HCT116 (cell line): ENCODE data around the gene PRSS36. TPM values are rescaled to one million over a fixed set of nuclear protein-coding genes. Genes with fewer than 3 reads are reported as not detected.

Source experiments
- ATAC-seq: fragments of 200-7000 bp; cut with Tn5 transposase; 2 replicates; pipeline ENCODE4 v1.9.1; 2020; ENCODE audit warnings: mild to moderate bottlenecking, moderate library complexity
- BruUV-seq: library from RNA; stranded (reverse); fragments of 400-500 nt; replicated peaks from 2 replicates; lab custom pipeline; 2021; lab: Mats Ljungman, UMichigan
- CTCF ChIA-PET: fragments of 300-600 bp; sonication (Branson Sonifier 250); formaldehyde crosslinking; loops from one replicate; lab custom pipeline; 2021; ENCODE audit warnings: antibody characterized with exemption; lab: Charles Lee
- POLR2A ChIA-PET: fragments of 300-600, 350-600 bp; sonication (Branson Sonifier 250); formaldehyde crosslinking; loops from one replicate; lab custom pipeline; 2021; ENCODE audit warnings: antibody characterized with exemption; lab: Charles Lee
- RAD21 ChIA-PET, 2 experiments: fragments of 300-600 bp; sonication (Branson Sonifier 250); formaldehyde crosslinking; loops; one replicate each; lab custom pipeline; 2023; ENCODE audit warnings: low total read pairs in 2 of 2; ENCODE audit not compliant: uncharacterized antibody in 2 of 2, unreplicated experiment in 2 of 2, low non-redundant PET in 1 of 2; lab: Charles Lee
- DNase-seq: peaks from one replicate; pipeline ENCODE4 v3.0.0-alpha.2; 2010; ENCODE audit warnings: low read depth, low spot score
- H2AFZ ChIP-seq: fragments of 200-600 bp; shearing (Covaris generic), sonication (generic); 2 replicates; pipeline ENCODE4 v1.6.1; 2017; ENCODE audit warnings: low read depth, mixed run types, mixed read lengths, antibody characterized with exemption, low read length; ENCODE audit not compliant: poor library complexity, severe bottlenecking
- H3K27ac ChIP-seq: 2 replicates; pipeline ENCODE4 v1.5.1; 2012; ENCODE audit warnings: low read depth, low read length
- H3K27me3 ChIP-seq: fragments of 200-600 bp; sonication (generic); 2 replicates; pipeline ENCODE4 v1.6.1; 2016; ENCODE audit warnings: mixed run types, low read length, mixed read lengths; ENCODE audit not compliant: insufficient read depth
- H3K36me3 ChIP-seq, 2 experiments: fragments of 200-500 bp in 1 of 2; fragments of 200-600 bp in 1 of 2; sonication (Bioruptor generic) in 1 of 2; sonication (generic) in 1 of 2; 2 replicates each; pipeline versions ENCODE4 v1.5.1 to v1.6.1; 2014 to 2016; ENCODE audit warnings: low read length in 2 of 2, inconsistent platforms in 1 of 2, mixed read lengths in 1 of 2, mixed run types in 1 of 2; ENCODE audit not compliant: insufficient read depth in 2 of 2, control insufficient read depth in 1 of 2
- H3K4me1 ChIP-seq, 2 experiments: fragments of 200-600 bp in 1 of 2; sonication (generic) in 1 of 2; 2 replicates each; pipeline versions ENCODE4 v1.5.1 to v1.6.1; 2012 to 2017; ENCODE audit warnings: low read length in 2 of 2, inconsistent platforms in 1 of 2, mild to moderate bottlenecking in 1 of 2, mixed read lengths in 1 of 2, mixed run types in 1 of 2, moderate library complexity in 1 of 2; ENCODE audit not compliant: insufficient read depth in 2 of 2, control insufficient read depth in 1 of 2
- H3K4me2 ChIP-seq: fragments of 200-600 bp; sonication (generic); 2 replicates; pipeline ENCODE4 v1.6.1; 2017; ENCODE audit warnings: mixed run types, low read length, mixed read lengths
- H3K4me3 ChIP-seq, 2 experiments: fragments of 200-600 bp in 1 of 2; sonication (generic) in 1 of 2; replicated peaks in 1 of 2; 2 replicates each; pipeline ENCODE4 v1.5.1; 2011 to 2016; ENCODE audit warnings: low read length in 2 of 2, control low read depth in 1 of 2, low read depth in 1 of 2, mild to moderate bottlenecking in 1 of 2, mixed read lengths in 1 of 2, mixed run types in 1 of 2
- H3K79me2 ChIP-seq: fragments of 200-600 bp; sonication (generic); 2 replicates; pipeline ENCODE4 v1.6.1; 2017; ENCODE audit warnings: mild to moderate bottlenecking, mixed run types, low read length, moderate library complexity, mixed read lengths; ENCODE audit not compliant: insufficient read depth
- H3K9ac ChIP-seq: fragments of 200-600 bp; sonication (generic); 2 replicates; pipeline ENCODE4 v1.6.1; 2016; ENCODE audit warnings: low read length, mixed read lengths
- H3K9me2 ChIP-seq: fragments of 200-600 bp; sonication (generic), shearing (Covaris generic); 2 replicates; pipeline ENCODE4 v1.6.1; 2017; ENCODE audit warnings: mixed run types, mild to moderate bottlenecking, moderate library complexity; ENCODE audit not compliant: insufficient read depth
- H3K9me3 ChIP-seq, 2 experiments: fragments of 200-500 bp in 1 of 2; fragments of 200-600 bp in 1 of 2; sonication (Bioruptor generic) in 1 of 2; sonication (generic) in 1 of 2; 2 replicates each; pipeline ENCODE4 v1.6.1; 2014 to 2017; ENCODE audit warnings: low read length in 2 of 2, mixed read lengths in 2 of 2, inconsistent platforms in 1 of 2, low read depth in 1 of 2, mild to moderate bottlenecking in 1 of 2, mixed run types in 1 of 2, moderate library complexity in 1 of 2; ENCODE audit not compliant: control insufficient read depth in 1 of 2, insufficient read depth in 1 of 2
- H4K20me1 ChIP-seq: fragments of 200-600 bp; sonication (generic), shearing (Covaris generic); 2 replicates; pipeline ENCODE4 v1.6.1; 2017; ENCODE audit warnings: mixed run types, mild to moderate bottlenecking, moderate library complexity; ENCODE audit not compliant: insufficient read depth
- ATF3 ChIP-seq: IDR thresholded peaks from 2 replicates; pipeline ENCODE4 v1.6.1; 2012
- CEBPB ChIP-seq: IDR thresholded peaks from 2 replicates; pipeline ENCODE4 v1.6.1; 2012; ENCODE audit warnings: low read depth
- FOSL1 ChIP-seq: IDR thresholded peaks from 2 replicates; pipeline ENCODE4 v1.6.1; 2012; ENCODE audit warnings: low read depth
- POLR2AphosphoS5 ChIP-seq: IDR thresholded peaks from 2 replicates; pipeline ENCODE4 v1.6.1; 2011; ENCODE audit warnings: mild to moderate bottlenecking, low read depth, low read length, moderate library complexity
- RAD21 ChIP-seq: IDR thresholded peaks from 2 replicates; pipeline ENCODE4 v1.6.1; 2012; ENCODE audit warnings: low read depth, mild to moderate bottlenecking
- REST ChIP-seq: IDR thresholded peaks from 2 replicates; pipeline ENCODE4 v1.6.1; 2012; ENCODE audit warnings: low read depth
- SP1 ChIP-seq: IDR thresholded peaks from 2 replicates; pipeline ENCODE4 v1.6.1; 2012; ENCODE audit warnings: low read depth
- TCF7L2 ChIP-seq: IDR thresholded peaks from 2 replicates; pipeline ENCODE4 v1.7.0; 2011; ENCODE audit warnings: borderline replicate concordance, inconsistent platforms; ENCODE audit not compliant: insufficient read depth, insufficient read length; ENCODE audit errors: extremely low read depth
- YY1 ChIP-seq: IDR thresholded peaks from 2 replicates; pipeline ENCODE4 v1.6.1; 2011; ENCODE audit warnings: low read length, low read depth, moderate library complexity, mild to moderate bottlenecking; ENCODE audit not compliant: insufficient replicate concordance; ENCODE audit errors: extremely low read depth
- ZNF274 ChIP-seq: fragments of 200-500 bp; sonication (Bioruptor generic); IDR thresholded peaks from 2 replicates; pipeline ENCODE4 v1.6.1; 2014; ENCODE audit warnings: mild to moderate bottlenecking, low read depth, low read length, inconsistent platforms
- intact Hi-C: fragments of 100-400 bp; cut with micrococcal nuclease; formaldehyde crosslinking; loops from 2 replicates; pipeline ENCODE4 v1.10.0; 2022
- total RNA-seq: library from RNA; stranded (reverse); gene quantifications from one replicate; pipeline ENCODE4 v1.2.1, GENCODE V29; 2021; ENCODE audit not compliant: unreplicated experiment
- TF ChIP-seq, protein P1 (sequence below): IDR thresholded peaks from 2 replicates; pipeline ENCODE4 v1.6.1; 2011; ENCODE audit warnings: mild to moderate bottlenecking, low read length, moderate library complexity; ENCODE audit not compliant: insufficient replicate concordance; ENCODE audit errors: extremely low read depth

The PRSS36 gene
- total RNA-seq, 1 experiment from 2014 or later, result not detected

- TF ChIP-seq ATF3, result no peak
- TF ChIP-seq, all 23 proteins: peak for 0
Measured at GRCh38 chr16:31149332-31149731, 534 bp downstream of the PRSS36 start (continued).

GRCh38 chr16:31148896-31149295, 970 bp downstream of the PRSS36 start:
- TF ChIP-seq YY1 (no peak), REST (no peak), CEBPB (no peak), FOSL1 (no peak), SP1 (no peak), ZNF274 (no peak), TCF7L2 (no peak), ATF3 (no peak), POLR2AphosphoS5 (no peak), RAD21 (no peak)
- TF ChIP-seq, protein P1, sequence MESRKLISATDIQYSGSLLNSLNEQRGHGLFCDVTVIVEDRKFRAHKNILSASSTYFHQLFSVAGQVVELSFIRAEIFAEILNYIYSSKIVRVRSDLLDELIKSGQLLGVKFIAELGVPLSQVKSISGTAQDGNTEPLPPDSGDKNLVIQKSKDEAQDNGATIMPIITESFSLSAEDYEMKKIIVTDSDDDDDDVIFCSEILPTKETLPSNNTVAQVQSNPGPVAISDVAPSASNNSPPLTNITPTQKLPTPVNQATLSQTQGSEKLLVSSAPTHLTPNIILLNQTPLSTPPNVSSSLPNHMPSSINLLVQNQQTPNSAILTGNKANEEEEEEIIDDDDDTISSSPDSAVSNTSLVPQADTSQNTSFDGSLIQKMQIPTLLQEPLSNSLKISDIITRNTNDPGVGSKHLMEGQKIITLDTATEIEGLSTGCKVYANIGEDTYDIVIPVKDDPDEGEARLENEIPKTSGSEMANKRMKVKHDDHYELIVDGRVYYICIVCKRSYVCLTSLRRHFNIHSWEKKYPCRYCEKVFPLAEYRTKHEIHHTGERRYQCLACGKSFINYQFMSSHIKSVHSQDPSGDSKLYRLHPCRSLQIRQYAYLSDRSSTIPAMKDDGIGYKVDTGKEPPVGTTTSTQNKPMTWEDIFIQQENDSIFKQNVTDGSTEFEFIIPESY, result no peak
- TF ChIP-seq, all 23 proteins: peak for 0
- H4K20me1 ChIP-seq, result no peaks in the 10 kb centered on the region
- RAD21 ChIA-PET, result no interaction called here
- no peak overlapping the region for H2AFZ ChIP-seq
- no peak overlapping the region for H3K4me3 ChIP-seq
- H3K79me2 ChIP-seq, result no peaks in the 10 kb centered on the region
- no peaks in the 10 kb centered on the region for H3K27me3 ChIP-seq
- H3K9me3 ChIP-seq, result no peaks in the 10 kb centered on the region
- H3K27ac ChIP-seq, result no peak overlapping the region
- intact Hi-C loops, result no loop called here
- H3K9ac ChIP-seq, result no peak overlapping the region
- BruUV-seq, result no TSS peak
- H3K36me3 ChIP-seq, result no peaks in the 10 kb centered on the region
- POLR2A ChIA-PET, result interaction anchor here (0.7 kb wide), 1 partner anchor 31 kb away, joined by 3 read pairs; the partner anchor contains the start of gene KAT8
- DNase-seq, result no peak
- H3K4me2 ChIP-seq, result no peak overlapping the region
- peaks cover 14 to 29% of the 10 kb centered on the region in 2 experiments; a peak in 3 of 4 replicates for H3K4me1 ChIP-seq
- CTCF ChIA-PET, result no interaction called here
- no peaks in the 10 kb centered on the region for H3K9me2 ChIP-seq
- no peak for ATAC-seq
